DOHH2 (cell line): ENCODE results near the gene GFAP.
A peak's percentile ranks its signal among the peaks of the same experiment; 100 is the strongest.

ENCODE experiments used
- H3F3A ChIP-seq: fragments of 200-600 bp; sonication (generic), shearing (Covaris generic); 2 replicates; pipeline ENCODE4 v1.6.0; 2016; ENCODE audit warnings: antibody characterized with exemption, mild to moderate bottlenecking; ENCODE audit not compliant: control insufficient read depth, insufficient read depth
- H3K27ac ChIP-seq: fragments of 200-600 bp; sonication (generic); 2 replicates; pipeline ENCODE4 v1.5.1; 2014; ENCODE audit warnings: low read depth, mild to moderate bottlenecking, low read length, moderate library complexity
- H3K27me3 ChIP-seq: fragments of 200-600 bp; sonication (generic); 2 replicates; pipeline ENCODE4 v1.6.1; 2014; ENCODE audit warnings: mild to moderate bottlenecking, low read length, mixed read lengths; ENCODE audit not compliant: control insufficient read depth
- H3K36me3 ChIP-seq: fragments of 200-600 bp; sonication (generic); 2 replicates; pipeline ENCODE4 v1.6.1; 2014; ENCODE audit warnings: mild to moderate bottlenecking, low read length, moderate library complexity, mixed read lengths; ENCODE audit not compliant: control insufficient read depth
- H3K4me1 ChIP-seq: fragments of 200-600 bp; sonication (generic); 2 replicates; pipeline ENCODE4 v1.6.1; 2014; ENCODE audit warnings: mild to moderate bottlenecking, low read length, mixed read lengths; ENCODE audit not compliant: control insufficient read depth
- H3K4me2 ChIP-seq: fragments of 200-600 bp; sonication (generic); 2 replicates; pipeline ENCODE4 v1.6.0; 2014; ENCODE audit warnings: mild to moderate bottlenecking, low read length, moderate library complexity
- H3K4me3 ChIP-seq: fragments of 200-600 bp; sonication (generic); 2 replicates; pipeline ENCODE4 v1.5.1; 2014; ENCODE audit warnings: mild to moderate bottlenecking, low read length, mixed read lengths
- H3K79me2 ChIP-seq: fragments of 200-600 bp; sonication (generic); 2 replicates; pipeline ENCODE4 v1.6.1; 2014; ENCODE audit warnings: mild to moderate bottlenecking, low read length, mixed read lengths; ENCODE audit not compliant: control insufficient read depth
- H3K9me2 ChIP-seq: fragments of 200-600 bp; sonication (generic); replicated peaks from 2 replicates; pipeline ENCODE4 v1.6.1; 2014; ENCODE audit warnings: mild to moderate bottlenecking, low read length, mixed read lengths; ENCODE audit not compliant: control insufficient read depth
- H3K9me3 ChIP-seq: fragments of 200-600 bp; sonication (generic); 2 replicates; pipeline ENCODE4 v1.6.1; 2014; ENCODE audit warnings: antibody characterized with exemption, low read length, mixed read lengths; ENCODE audit not compliant: control insufficient read depth, insufficient read depth
- H4K20me1 ChIP-seq: fragments of 200-600 bp; sonication (generic); 2 replicates; pipeline ENCODE4 v1.6.0; 2014; ENCODE audit warnings: low read depth, mild to moderate bottlenecking, antibody characterized with exemption, low read length, moderate library complexity; ENCODE audit not compliant: control insufficient read depth, insufficient read depth
- CTCF ChIP-seq: fragments of 200-600 bp; sonication (generic); IDR thresholded peaks from one replicate; pipeline ENCODE4 v1.5.1; 2014; ENCODE audit warnings: antibody characterized with exemption, mild to moderate bottlenecking, low read depth, low read length; ENCODE audit not compliant: poor library complexity, severe bottlenecking
- EZH2phosphoT487 ChIP-seq: fragments of 200-600 bp; sonication (generic); IDR thresholded peaks from 2 replicates; pipeline ENCODE4 v1.6.1; 2017; ENCODE audit warnings: borderline replicate concordance, mild to moderate bottlenecking, antibody characterized with exemption, low read length, moderate library complexity, mixed read lengths

Gene GFAP

GRCh38 chr17:44959821-44960531 is 44.7 kb upstream of the GFAP start:
- Histone ChIP-seq H3K79me2 (no peaks in the 10 kb centered on the region), H3K9me2 (no peaks in the 10 kb centered on the region), H3K4me2 (no peak overlapping the region), H3K4me3 (no peak overlapping the region), H3K36me3 (no peaks in the 10 kb centered on the region), H3K4me1 (no peaks in the 10 kb centered on the region), H4K20me1 (0 out of 2 replicates have a peak, but pooled peaks cover 2% of the 10 kb centered on the region), H3F3A (0 out of 2 replicates have a peak, but pooled peaks cover 3% of the 10 kb centered on the region), H3K27me3 (peaks cover 45% of the 10 kb centered on the region), H3K9me3 (no peaks in the 10 kb centered on the region), H3K27ac (no peak overlapping the region)
- peak; percentile 62; the same call in 1 of the 2 replicates for TF ChIP-seq EZH2phosphoT487
- TF ChIP-seq CTCF, result no peak

- H3K4me1 ChIP-seq, result no peaks in the 10 kb centered on the region
- H3K27ac ChIP-seq, result no peak overlapping the region
- no peak overlapping the region for H3K4me2 ChIP-seq
- H4K20me1 ChIP-seq, result 0 out of 2 replicates have a peak, but pooled peaks cover 2% of the 10 kb centered on the region
- H3K36me3 ChIP-seq, result no peaks in the 10 kb centered on the region
- TF ChIP-seq EZH2phosphoT487 (no peak), CTCF (no peak)
- no peaks in the 10 kb centered on the region for H3K9me3 ChIP-seq
- H3K9me2 ChIP-seq, result no peaks in the 10 kb centered on the region
- no peaks in the 10 kb centered on the region for H3K79me2 ChIP-seq
- peaks cover 44% of the 10 kb centered on the region for H3K27me3 ChIP-seq
- 0 out of 2 replicates have a peak, but pooled peaks cover 2% of the 10 kb centered on the region for H3F3A ChIP-seq
- H3K4me3 ChIP-seq, result no peak overlapping the region
Observed at GRCh38 chr17:44956998-44957981, 42.0 kb upstream of the GFAP start.

- Histone ChIP-seq H3K9me3 (no peaks in the 10 kb centered on the region), H3F3A (no peaks in the 10 kb centered on the region), H3K4me1 (no peaks in the 10 kb centered on the region), H3K9me2 (no peaks in the 10 kb centered on the region), H3K27me3 (peaks cover 38% of the 10 kb centered on the region), H4K20me1 (0 out of 2 replicates have a peak, but pooled peaks cover 2% of the 10 kb centered on the region), H3K4me2 (no peak overlapping the region), H3K4me3 (no peak overlapping the region), H3K27ac (no peak overlapping the region), H3K79me2 (no peaks in the 10 kb centered on the region), H3K36me3 (no peaks in the 10 kb centered on the region)
- no peak for TF ChIP-seq EZH2phosphoT487
- no peak for TF ChIP-seq CTCF
Observed at GRCh38 chr17:44955674-44956425, 40.5 kb upstream of the GFAP start.
